ENCODE data around the gene LACRT. TPM values are rescaled to one million over a fixed set of nuclear protein-coding genes. Genes with fewer than 3 reads are reported as not detected.

The LACRT gene
- total and polyA plus RNA-seq, 9 of the 15 experiments (the other 6 are each of a cell fraction or from before 2014, with no cell fraction given): not detected

- no peak for TF ChIP-seq RREB1 (CRISPR knock-in tag; IDR thresholded peaks at IDR 0.05)
- TF ChIP-seq, protein P1, sequence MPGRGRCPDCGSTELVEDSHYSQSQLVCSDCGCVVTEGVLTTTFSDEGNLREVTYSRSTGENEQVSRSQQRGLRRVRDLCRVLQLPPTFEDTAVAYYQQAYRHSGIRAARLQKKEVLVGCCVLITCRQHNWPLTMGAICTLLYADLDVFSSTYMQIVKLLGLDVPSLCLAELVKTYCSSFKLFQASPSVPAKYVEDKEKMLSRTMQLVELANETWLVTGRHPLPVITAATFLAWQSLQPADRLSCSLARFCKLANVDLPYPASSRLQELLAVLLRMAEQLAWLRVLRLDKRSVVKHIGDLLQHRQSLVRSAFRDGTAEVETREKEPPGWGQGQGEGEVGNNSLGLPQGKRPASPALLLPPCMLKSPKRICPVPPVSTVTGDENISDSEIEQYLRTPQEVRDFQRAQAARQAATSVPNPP (IDR thresholded peaks at IDR 0.05; ENCODE audit: borderline replicate concordance, insufficient read depth, insufficient read length): no peak
- TF ChIP-seq RAD21 (CRISPR knock-in tag; conservative IDR thresholded peaks at IDR 0.05 in 1 of 2, IDR thresholded peaks at IDR 0.05 in 1 of 2): no peak
- TF ChIP-seq ZNF124 (CRISPR knock-in tag; IDR thresholded peaks at IDR 0.05): no peak
- TF ChIP-seq, protein P2, sequence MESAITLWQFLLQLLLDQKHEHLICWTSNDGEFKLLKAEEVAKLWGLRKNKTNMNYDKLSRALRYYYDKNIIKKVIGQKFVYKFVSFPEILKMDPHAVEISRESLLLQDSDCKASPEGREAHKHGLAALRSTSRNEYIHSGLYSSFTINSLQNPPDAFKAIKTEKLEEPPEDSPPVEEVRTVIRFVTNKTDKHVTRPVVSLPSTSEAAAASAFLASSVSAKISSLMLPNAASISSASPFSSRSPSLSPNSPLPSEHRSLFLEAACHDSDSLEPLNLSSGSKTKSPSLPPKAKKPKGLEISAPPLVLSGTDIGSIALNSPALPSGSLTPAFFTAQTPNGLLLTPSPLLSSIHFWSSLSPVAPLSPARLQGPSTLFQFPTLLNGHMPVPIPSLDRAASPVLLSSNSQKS (CRISPR knock-in tag; IDR thresholded peaks at IDR 0.05): no peak
- no peak for TF ChIP-seq SNAPC5 (CRISPR knock-in tag; IDR thresholded peaks at IDR 0.05)
- no peak for TF ChIP-seq ZBTB7A (IDR thresholded peaks at IDR 0.05; ENCODE audit: borderline replicate concordance, control insufficient read depth, low read depth, low read length)
- TF ChIP-seq, protein P3, sequence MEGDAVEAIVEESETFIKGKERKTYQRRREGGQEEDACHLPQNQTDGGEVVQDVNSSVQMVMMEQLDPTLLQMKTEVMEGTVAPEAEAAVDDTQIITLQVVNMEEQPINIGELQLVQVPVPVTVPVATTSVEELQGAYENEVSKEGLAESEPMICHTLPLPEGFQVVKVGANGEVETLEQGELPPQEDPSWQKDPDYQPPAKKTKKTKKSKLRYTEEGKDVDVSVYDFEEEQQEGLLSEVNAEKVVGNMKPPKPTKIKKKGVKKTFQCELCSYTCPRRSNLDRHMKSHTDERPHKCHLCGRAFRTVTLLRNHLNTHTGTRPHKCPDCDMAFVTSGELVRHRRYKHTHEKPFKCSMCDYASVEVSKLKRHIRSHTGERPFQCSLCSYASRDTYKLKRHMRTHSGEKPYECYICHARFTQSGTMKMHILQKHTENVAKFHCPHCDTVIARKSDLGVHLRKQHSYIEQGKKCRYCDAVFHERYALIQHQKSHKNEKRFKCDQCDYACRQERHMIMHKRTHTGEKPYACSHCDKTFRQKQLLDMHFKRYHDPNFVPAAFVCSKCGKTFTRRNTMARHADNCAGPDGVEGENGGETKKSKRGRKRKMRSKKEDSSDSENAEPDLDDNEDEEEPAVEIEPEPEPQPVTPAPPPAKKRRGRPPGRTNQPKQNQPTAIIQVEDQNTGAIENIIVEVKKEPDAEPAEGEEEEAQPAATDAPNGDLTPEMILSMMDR (IDR thresholded peaks at IDR 0.05 in 2 of 3, conservative IDR thresholded peaks at IDR 0.05 in 1 of 3; ENCODE audit: insufficient read depth in 2 of 3, low read depth in 1 of 3, low read length in 3 of 3): no peak
- TF ChIP-seq MIER1 (IDR thresholded peaks at IDR 0.05; ENCODE audit: low read depth): no peak
- TF ChIP-seq HDAC1 (IDR thresholded peaks at IDR 0.05): no peak
- no peak for TF ChIP-seq SMARCA4 (IDR thresholded peaks at IDR 0.05)
Measured at GRCh38 chr12:54586620-54587019, 48.1 kb downstream of the LACRT start (continued).

Measured in K562 (cell line).